PFSK-1 (cell line): ENCODE results near the gene C1QTNF1.

Experiments used
- POLR2AphosphoS5 ChIP-seq: IDR thresholded peaks from 2 replicates; pipeline ENCODE4 v1.6.1; 2012; ENCODE audit warnings: low read depth, mild to moderate bottlenecking, control low read depth, low read length, moderate library complexity
- SIN3A ChIP-seq: IDR thresholded peaks from 2 replicates; pipeline ENCODE4 v1.6.1; 2012; ENCODE audit warnings: mild to moderate bottlenecking, low read length, moderate library complexity, borderline replicate concordance; ENCODE audit not compliant: insufficient read depth
- TAF1 ChIP-seq: IDR thresholded peaks from 2 replicates; pipeline ENCODE4 v1.6.1; 2012; ENCODE audit warnings: low read length, control low read depth, borderline replicate concordance; ENCODE audit not compliant: insufficient read depth
- TF ChIP-seq, protein P1 (sequence below), 2 experiments: IDR thresholded peaks; 2 replicates each; pipeline versions ENCODE4 v1.6.1 to v1.8.0; 2011 to 2012; ENCODE audit warnings: low read depth in 2 of 2, low read length in 2 of 2, control low read depth in 1 of 2, inconsistent platforms in 1 of 2, mild to moderate bottlenecking in 1 of 2, moderate library complexity in 1 of 2; ENCODE audit not compliant: insufficient read depth in 1 of 2

GRCh38 chr17:78974635-78975591, 49.1 kb upstream of the C1QTNF1 start:
- TF ChIP-seq, protein P1, sequence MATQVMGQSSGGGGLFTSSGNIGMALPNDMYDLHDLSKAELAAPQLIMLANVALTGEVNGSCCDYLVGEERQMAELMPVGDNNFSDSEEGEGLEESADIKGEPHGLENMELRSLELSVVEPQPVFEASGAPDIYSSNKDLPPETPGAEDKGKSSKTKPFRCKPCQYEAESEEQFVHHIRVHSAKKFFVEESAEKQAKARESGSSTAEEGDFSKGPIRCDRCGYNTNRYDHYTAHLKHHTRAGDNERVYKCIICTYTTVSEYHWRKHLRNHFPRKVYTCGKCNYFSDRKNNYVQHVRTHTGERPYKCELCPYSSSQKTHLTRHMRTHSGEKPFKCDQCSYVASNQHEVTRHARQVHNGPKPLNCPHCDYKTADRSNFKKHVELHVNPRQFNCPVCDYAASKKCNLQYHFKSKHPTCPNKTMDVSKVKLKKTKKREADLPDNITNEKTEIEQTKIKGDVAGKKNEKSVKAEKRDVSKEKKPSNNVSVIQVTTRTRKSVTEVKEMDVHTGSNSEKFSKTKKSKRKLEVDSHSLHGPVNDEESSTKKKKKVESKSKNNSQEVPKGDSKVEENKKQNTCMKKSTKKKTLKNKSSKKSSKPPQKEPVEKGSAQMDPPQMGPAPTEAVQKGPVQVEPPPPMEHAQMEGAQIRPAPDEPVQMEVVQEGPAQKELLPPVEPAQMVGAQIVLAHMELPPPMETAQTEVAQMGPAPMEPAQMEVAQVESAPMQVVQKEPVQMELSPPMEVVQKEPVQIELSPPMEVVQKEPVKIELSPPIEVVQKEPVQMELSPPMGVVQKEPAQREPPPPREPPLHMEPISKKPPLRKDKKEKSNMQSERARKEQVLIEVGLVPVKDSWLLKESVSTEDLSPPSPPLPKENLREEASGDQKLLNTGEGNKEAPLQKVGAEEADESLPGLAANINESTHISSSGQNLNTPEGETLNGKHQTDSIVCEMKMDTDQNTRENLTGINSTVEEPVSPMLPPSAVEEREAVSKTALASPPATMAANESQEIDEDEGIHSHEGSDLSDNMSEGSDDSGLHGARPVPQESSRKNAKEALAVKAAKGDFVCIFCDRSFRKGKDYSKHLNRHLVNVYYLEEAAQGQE (IDR thresholded peaks at IDR 0.05; ENCODE audit: insufficient read depth in 1 of 2, low read depth in 2 of 2, low read length in 2 of 2) = no peak
- TF ChIP-seq TAF1 = no peak
- no peak for TF ChIP-seq SIN3A
- TF ChIP-seq POLR2AphosphoS5 = 0 out of 2 replicates have a peak, but pooled peaks have one; percentile 6
